Measurements from ENCODE around the gene PCDHB7. TPM values are rescaled to one million over a fixed set of nuclear protein-coding genes. Genes with fewer than 3 reads are reported as not detected.
"Not testable (repeated sequence)": the region's sequence is repeated elsewhere in the genome, so short reads cannot be mapped to it uniquely, and the experiment has no call there.

The PCDHB7 gene
- total RNA-seq, 6 donors from 2014 or later: 0.30 to 2.9 (median 1.8) TPM

DNA sequence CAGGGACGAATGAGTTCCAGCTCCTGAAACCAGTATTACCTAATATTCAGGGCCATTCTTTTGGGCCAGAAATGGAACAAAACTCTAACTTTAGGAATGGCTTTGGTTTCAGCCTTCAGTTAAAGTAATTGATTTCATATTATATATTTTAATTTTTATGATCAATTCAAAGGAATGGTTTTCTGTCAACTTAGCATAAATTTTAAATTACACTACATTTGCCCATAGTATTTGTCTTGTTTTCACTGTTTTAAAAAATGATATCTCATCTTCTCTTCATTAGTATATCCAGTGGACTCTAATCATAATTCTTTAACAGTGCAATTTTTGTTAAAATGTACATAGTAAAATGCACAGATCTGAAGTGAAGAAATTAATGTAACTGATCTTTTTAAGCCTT lies 7.9 kb downstream of the PCDHB7 start:
- WGBS, 2 donors: 50 to 75% methylated on average over 1 of the region's 1 CpG
- Histone ChIP-seq H3K36me3 (no peaks in the 10 kb centered on the region), H3K4me1 (no peaks in the 10 kb centered on the region), H3K27ac (no peak overlapping the region), H3K27me3 (no peaks in the 10 kb centered on the region), H3K4me3 (no peak overlapping the region), H3K9me3 (peaks cover 13 to 55% (median 41%) of the 10 kb centered on the region in 4 donors)
- DNase-seq (no peak), ATAC-seq (ENCODE audit: low FRiP score in 2 of 2) (no peak)
- no peak for TF ChIP-seq POLR2AphosphoS5 (IDR thresholded peaks at IDR 0.05)
- no peak for TF ChIP-seq EP300 (IDR thresholded peaks at IDR 0.05)
- no peak for TF ChIP-seq POLR2A (IDR thresholded peaks at IDR 0.05)
- TF ChIP-seq, protein P1, sequence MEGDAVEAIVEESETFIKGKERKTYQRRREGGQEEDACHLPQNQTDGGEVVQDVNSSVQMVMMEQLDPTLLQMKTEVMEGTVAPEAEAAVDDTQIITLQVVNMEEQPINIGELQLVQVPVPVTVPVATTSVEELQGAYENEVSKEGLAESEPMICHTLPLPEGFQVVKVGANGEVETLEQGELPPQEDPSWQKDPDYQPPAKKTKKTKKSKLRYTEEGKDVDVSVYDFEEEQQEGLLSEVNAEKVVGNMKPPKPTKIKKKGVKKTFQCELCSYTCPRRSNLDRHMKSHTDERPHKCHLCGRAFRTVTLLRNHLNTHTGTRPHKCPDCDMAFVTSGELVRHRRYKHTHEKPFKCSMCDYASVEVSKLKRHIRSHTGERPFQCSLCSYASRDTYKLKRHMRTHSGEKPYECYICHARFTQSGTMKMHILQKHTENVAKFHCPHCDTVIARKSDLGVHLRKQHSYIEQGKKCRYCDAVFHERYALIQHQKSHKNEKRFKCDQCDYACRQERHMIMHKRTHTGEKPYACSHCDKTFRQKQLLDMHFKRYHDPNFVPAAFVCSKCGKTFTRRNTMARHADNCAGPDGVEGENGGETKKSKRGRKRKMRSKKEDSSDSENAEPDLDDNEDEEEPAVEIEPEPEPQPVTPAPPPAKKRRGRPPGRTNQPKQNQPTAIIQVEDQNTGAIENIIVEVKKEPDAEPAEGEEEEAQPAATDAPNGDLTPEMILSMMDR (IDR thresholded peaks at IDR 0.05): no peak

DNA sequence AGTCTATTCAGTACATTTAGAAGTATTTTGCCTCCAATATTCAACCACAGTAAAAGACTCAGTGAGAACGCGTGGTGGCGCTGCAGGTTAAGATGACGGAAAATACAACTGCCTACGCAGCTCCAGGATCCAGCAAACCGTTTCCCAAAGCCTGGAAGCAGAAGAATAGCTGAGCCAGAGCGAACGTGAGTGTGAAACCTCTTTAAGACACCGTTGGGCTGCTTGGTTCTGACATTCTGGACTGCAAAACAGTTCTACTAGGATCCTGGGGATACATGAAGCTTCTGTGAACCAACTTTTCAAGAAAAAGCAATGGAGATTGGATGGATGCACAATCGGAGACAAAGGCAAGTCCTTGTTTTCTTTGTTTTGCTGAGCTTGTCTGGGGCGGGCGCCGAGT lies 9.8 kb downstream of the PCDHB7 start, which contains the start of gene PCDHB16:
TSS of gene PCDHB16 (plus strand) at position 140 of the 400 bp plus-strand sequence. CDS start at position 313, 173 bp downstream.
- peak within 1 kb of the TSS in 3 of 4 donors; percentile 26 to 35 (median 26) for H3K4me3 ChIP-seq

DNA sequence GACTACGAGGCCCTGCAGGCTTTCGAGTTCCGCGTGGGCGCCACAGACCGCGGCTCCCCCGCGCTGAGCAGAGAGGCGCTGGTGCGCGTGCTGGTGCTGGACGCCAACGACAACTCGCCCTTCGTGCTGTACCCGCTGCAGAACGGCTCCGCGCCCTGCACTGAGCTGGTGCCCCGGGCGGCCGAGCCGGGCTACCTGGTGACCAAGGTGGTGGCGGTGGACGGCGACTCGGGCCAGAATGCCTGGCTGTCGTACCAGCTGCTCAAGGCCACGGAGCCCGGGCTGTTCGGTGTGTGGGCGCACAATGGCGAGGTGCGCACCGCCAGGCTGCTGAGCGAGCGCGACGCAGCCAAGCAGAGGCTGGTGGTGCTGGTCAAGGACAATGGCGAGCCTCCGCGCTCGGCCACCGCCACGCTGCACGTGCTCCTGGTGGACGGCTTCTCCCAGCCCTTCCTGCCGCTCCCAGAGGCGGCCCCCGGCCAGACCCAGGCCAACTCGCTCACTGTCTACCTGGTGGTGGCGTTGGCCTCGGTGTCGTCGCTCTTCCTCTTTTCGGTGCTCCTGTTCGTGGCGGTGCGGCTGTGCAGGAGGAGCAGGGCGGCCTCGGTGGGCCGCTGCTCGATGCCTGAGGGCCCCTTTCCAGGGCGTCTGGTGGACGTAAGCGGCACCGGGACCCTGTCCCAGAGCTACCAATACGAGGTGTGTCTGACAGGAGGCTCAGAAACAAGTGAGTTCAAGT lies 11.8 kb downstream of the PCDHB7 start:
- not testable (repeated sequence) for H3K27ac ChIP-seq; H3K36me3 ChIP-seq; H3K4me1 ChIP-seq; H3K4me3 ChIP-seq; H3K27me3 ChIP-seq; ATAC-seq (ENCODE audit: low FRiP score in 2 of 2)
- 32 to 34% methylated on average over 6 to 17 of the region's 69 CpGs for whole genome bisulfite sequencing, 2 donors
- DNase-seq: peak in 1 of 2 donors; percentile 57
- H3K9me3 ChIP-seq: peaks cover 5 to 56% (median 32%) of the 10 kb centered on the region in 4 donors

More for the DNA sequence above, 9.8 kb downstream of the PCDHB7 start, which contains the start of gene PCDHB16:
- Histone ChIP-seq H3K27ac (peak within 1 kb of the TSS in 1 of 4 donors; percentile 28), H3K9me3 (peaks cover 4 to 56% (median 42%) of the 10 kb centered on the region in 4 donors), H3K4me1 (no peaks in the 10 kb centered on the region), H3K27me3 (no peaks in the 10 kb centered on the region), H3K36me3 (no peaks in the 10 kb centered on the region)
- ATAC-seq (ENCODE audit: low FRiP score in 2 of 2) (peak in 1 of 2 donors; percentile 55), DNase-seq (no peak)
- 8 to 12% methylated on average over 13 of the region's 13 CpGs for WGBS, 2 donors
- TF ChIP-seq EP300 (IDR thresholded peaks at IDR 0.05) (no peak), POLR2A (IDR thresholded peaks at IDR 0.05) (no peak), POLR2AphosphoS5 (IDR thresholded peaks at IDR 0.05) (no peak)
- TF ChIP-seq, protein P1 (IDR thresholded peaks at IDR 0.05): peak in 1 of 6 experiments; percentile 35

DNA sequence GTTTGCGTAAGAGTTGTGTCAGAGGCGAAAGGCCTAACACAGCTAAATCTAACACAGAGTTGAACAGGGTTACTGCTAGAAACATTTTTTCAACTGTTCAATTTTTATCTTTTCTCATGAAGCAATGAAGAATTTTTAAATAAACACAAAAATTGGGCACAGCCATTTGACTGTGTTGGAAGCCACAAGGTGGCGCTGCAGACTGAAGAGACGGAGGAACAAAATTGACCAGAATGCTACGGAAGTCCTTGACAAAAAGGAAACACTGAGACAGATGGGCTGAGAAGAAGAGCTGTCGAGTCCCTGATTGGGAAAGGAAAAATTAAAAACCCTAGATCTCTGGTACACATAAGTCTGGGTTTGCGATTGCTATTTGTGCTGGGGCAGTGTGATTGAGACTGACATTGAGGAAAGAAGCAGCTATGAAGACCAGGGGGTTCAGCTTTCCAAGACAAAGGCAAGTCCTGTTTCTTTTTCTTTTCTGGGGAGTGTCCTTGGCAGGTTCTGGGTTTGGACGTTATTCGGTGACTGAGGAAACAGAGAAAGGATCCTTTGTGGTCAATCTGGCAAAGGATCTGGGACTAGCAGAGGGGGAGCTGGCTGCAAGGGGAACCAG lies 14.6 kb downstream of the PCDHB7 start, which contains the start of gene PCDHB9:
TSS of gene PCDHB9 (plus strand) at position 265 of the 616 bp plus-strand sequence. CDS start at position 423, 158 bp downstream.
- no peak for TF ChIP-seq EP300 (IDR thresholded peaks at IDR 0.05)
- no peak for TF ChIP-seq POLR2A (IDR thresholded peaks at IDR 0.05)
- TF ChIP-seq, protein P1 (IDR thresholded peaks at IDR 0.05): peak in 2 of 6 experiments; percentile 13 to 25
- Histone ChIP-seq H3K4me3 (peak within 1 kb of the TSS in 1 of 4 donors; percentile 9), H3K27ac (no peak within 1 kb of the TSS), H3K9me3 (peaks cover 9 to 66% (median 36%) of the 10 kb centered on the region in 4 donors), H3K4me1 (no peaks in the 10 kb centered on the region), H3K36me3 (no peaks in the 10 kb centered on the region), H3K27me3 (no peaks in the 10 kb centered on the region)
- DNase-seq: no peak
- WGBS, 2 donors: 20 to 25% methylated on average over 9 of the region's 9 CpGs
- ATAC-seq (ENCODE audit: low FRiP score in 2 of 2): no peak

DNA sequence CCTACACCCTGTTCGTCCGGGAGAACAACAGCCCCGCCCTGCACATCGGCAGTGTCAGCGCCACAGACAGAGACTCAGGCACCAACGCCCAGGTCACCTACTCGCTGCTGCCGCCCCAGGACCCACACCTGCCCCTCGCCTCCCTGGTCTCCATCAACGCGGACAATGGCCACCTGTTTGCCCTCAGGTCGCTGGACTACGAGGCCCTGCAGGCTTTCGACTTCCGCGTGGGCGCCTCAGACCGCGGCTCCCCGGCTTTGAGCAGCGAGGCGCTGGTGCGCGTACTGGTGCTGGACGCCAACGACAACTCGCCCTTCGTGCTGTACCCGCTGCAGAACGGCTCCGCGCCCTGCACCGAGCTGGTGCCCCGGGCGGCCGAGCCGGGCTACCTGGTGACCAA lies 16.2 kb downstream of the PCDHB7 start:
- not testable (repeated sequence) for H3K27me3 ChIP-seq; ATAC-seq (ENCODE audit: low FRiP score in 2 of 2); H3K27ac ChIP-seq; H3K4me1 ChIP-seq; H3K36me3 ChIP-seq; H3K4me3 ChIP-seq
- WGBS, 2 donors: 30 to 40% methylated on average over 11 to 13 of the region's 37 CpGs
- H3K9me3 ChIP-seq: peaks cover 9 to 64% (median 30%) of the 10 kb centered on the region in 4 donors
- DNase-seq: peak in 1 of 2 donors; percentile 63

DNA sequence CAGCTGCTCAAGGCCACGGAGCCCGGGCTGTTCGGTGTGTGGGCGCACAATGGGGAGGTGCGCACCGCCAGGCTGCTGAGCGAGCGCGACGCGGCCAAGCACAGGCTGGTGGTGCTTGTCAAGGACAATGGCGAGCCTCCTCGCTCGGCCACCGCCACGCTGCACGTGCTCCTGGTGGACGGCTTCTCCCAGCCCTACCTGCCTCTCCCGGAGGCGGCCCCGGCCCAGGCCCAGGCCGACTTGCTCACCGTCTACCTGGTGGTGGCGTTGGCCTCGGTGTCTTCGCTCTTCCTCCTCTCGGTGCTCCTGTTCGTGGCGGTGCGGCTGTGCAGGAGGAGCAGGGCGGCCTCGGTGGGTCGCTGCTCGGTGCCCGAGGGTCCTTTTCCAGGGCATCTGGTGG lies 16.7 kb downstream of the PCDHB7 start:
- peak in 1 of 2 donors; percentile 81 for DNase-seq
- H3K36me3 ChIP-seq; H3K27ac ChIP-seq; H3K4me1 ChIP-seq; H3K27me3 ChIP-seq; ATAC-seq (ENCODE audit: low FRiP score in 2 of 2); H3K4me3 ChIP-seq: not testable (repeated sequence)
- WGBS, 2 donors: 37 to 45% methylated on average over 12 to 19 of the region's 35 CpGs
- peaks cover 9 to 63% (median 29%) of the 10 kb centered on the region in 4 donors for H3K9me3 ChIP-seq

All from upper lobe of left lung (tissue), 6 donors.